A549 (cell line): ENCODE measurements around the gene LRRC59. TPM values are rescaled to one million over a fixed set of nuclear protein-coding genes. Genes with fewer than 3 reads are reported as not detected.

Experiments used
- ATAC-seq, 2 experiments: fragments of 200-7000 bp in 1 of 2; fragments of >200 bp in 1 of 2; cut with Nextera tagmentation in 1 of 2; cut with Tn5 transposase in 1 of 2; 3 replicates each; pipeline versions ENCODE4 v1.8.0 to v1.9.1; 2018 to 2020; ENCODE audit warnings: mild to moderate bottlenecking in 1 of 2, moderate library complexity in 1 of 2
- CTCF ChIA-PET: fragments of 300-600 bp; sonication (Branson Sonifier 250); formaldehyde crosslinking; extraction: SDS; loops from one replicate; lab custom pipeline; 2021; ENCODE audit warnings: antibody characterized with exemption, inconsistent platforms; lab: Yijun Ruan, JAX
- POLR2A ChIA-PET: fragments of 350-600 bp; formaldehyde crosslinking; extraction: SDS; loops from one replicate; lab custom pipeline; 2021; ENCODE audit warnings: antibody characterized with exemption, inconsistent platforms; lab: Yijun Ruan, JAX
- DNase-seq, 2 experiments: peaks; one replicate each; pipeline versions ENCODE4 v3.0.0 to v3.0.0-alpha.2; 2011 to 2016; ENCODE audit warnings: low read depth in 1 of 2, low spot score in 1 of 2
- FAIRE-seq: peaks from 2 replicates; lab custom pipeline; 2011; peaks lifted over from hg19 to GRCh38; lab: Jason Lieb, UNC
- H3K27ac ChIP-seq, 2 experiments: fragments of >200 bp; sonication (Bioruptor Twin); formaldehyde crosslinking; 3 replicates each; pipeline ENCODE4 v1.5.1; 2016 to 2017
- H3K4me1 ChIP-seq: fragments of >200 bp; sonication (Bioruptor Twin); formaldehyde crosslinking; 3 replicates; pipeline ENCODE4 v1.6.1; 2016
- H3K4me2 ChIP-seq: fragments of >200 bp; sonication (Bioruptor Twin); formaldehyde crosslinking; 3 replicates; pipeline ENCODE4 v1.6.1; 2016
- H3K4me3 ChIP-seq: fragments of >200 bp; sonication (Bioruptor Twin); formaldehyde crosslinking; 3 replicates; pipeline ENCODE4 v1.5.1; 2016
- H3K9me3 ChIP-seq: fragments of >200 bp; sonication (Bioruptor Twin); formaldehyde crosslinking; 3 replicates; pipeline ENCODE4 v1.6.1; 2016
- CHD4 ChIP-seq: fragments of 200-600 bp; sonication (generic); IDR thresholded peaks from 2 replicates; pipeline ENCODE4 v1.6.1; 2016; ENCODE audit warnings: antibody characterized with exemption, mild to moderate bottlenecking, borderline replicate concordance
- FOSB ChIP-seq: fragments of 250-450 bp; sonication (Bioruptor Pico); IDR thresholded peaks from 2 replicates; pipeline ENCODE4 v1.5.0; 2020; ENCODE audit warnings: mild to moderate bottlenecking, moderate library complexity
- HDAC2 ChIP-seq: fragments of 200-600 bp; sonication (generic); IDR thresholded peaks from 2 replicates; pipeline ENCODE4 v1.6.1; 2016
- HOXA7 ChIP-seq: fragments of 250-450 bp; sonication (Bioruptor Pico); IDR thresholded peaks from 2 replicates; pipeline ENCODE4 v1.5.0; 2020; ENCODE audit warnings: mild to moderate bottlenecking, moderate library complexity
- KDM5A ChIP-seq: fragments of 200-600 bp; sonication (generic); IDR thresholded peaks from 2 replicates; pipeline ENCODE4 v1.6.1; 2016; ENCODE audit warnings: antibody characterized with exemption, mild to moderate bottlenecking
- MAFK ChIP-seq: fragments of 450-650 bp; IDR thresholded peaks from 2 replicates; pipeline ENCODE4 v1.6.1; 2014; ENCODE audit not compliant: partially characterized antibody
- MAZ ChIP-seq: fragments of 150-350 bp; IDR thresholded peaks from 2 replicates; pipeline ENCODE4 v1.6.1; 2014; ENCODE audit warnings: antibody characterized with exemption, low read depth, low read length, borderline replicate concordance
- NFE2L2 ChIP-seq: fragments of 150-350 bp; conservative IDR thresholded peaks from 2 replicates; pipeline ENCODE4 v1.6.1; 2014; ENCODE audit warnings: low read length
- NPAS2 ChIP-seq: fragments of 250-450 bp; sonication (Bioruptor Pico); IDR thresholded peaks from 2 replicates; pipeline ENCODE4 v1.8.0; 2022; ENCODE audit warnings: mild to moderate bottlenecking, moderate library complexity, borderline replicate concordance
- NR3C1 ChIP-seq: fragments of >200 bp; sonication (Bioruptor Twin); formaldehyde crosslinking; IDR thresholded peaks from 3 replicates; pipeline ENCODE4 v1.6.1; 2017
- POLR2A ChIP-seq: IDR thresholded peaks from 2 replicates; pipeline ENCODE4 v1.6.1; 2012; ENCODE audit warnings: mild to moderate bottlenecking, low read length
- POLR2AphosphoS2 ChIP-seq: conservative IDR thresholded peaks from 2 replicates; pipeline ENCODE4 v1.6.1; 2012; ENCODE audit warnings: low read length, improper control_type of control experiment, inconsistent platforms
- RFX5 ChIP-seq: fragments of 450-650 bp; IDR thresholded peaks from 2 replicates; pipeline ENCODE4 v1.7.1; 2014; ENCODE audit warnings: antibody characterized with exemption, mild to moderate bottlenecking, moderate library complexity
- SMC3 ChIP-seq: fragments of >200 bp; sonication (Bioruptor Twin); formaldehyde crosslinking; IDR thresholded peaks from 3 replicates; pipeline ENCODE4 v1.6.1; 2018; ENCODE audit warnings: inconsistent platforms
- SREBF2 ChIP-seq: fragments of 450-650 bp; IDR thresholded peaks from 2 replicates; pipeline ENCODE4 v1.6.1; 2014; ENCODE audit warnings: mild to moderate bottlenecking, moderate library complexity
- USF2 ChIP-seq: fragments of 450-650 bp; IDR thresholded peaks from 2 replicates; pipeline ENCODE4 v1.6.1; 2014; ENCODE audit warnings: antibody characterized with exemption
- ZFP36 ChIP-seq: fragments of 450-650 bp; IDR thresholded peaks from 2 replicates; pipeline ENCODE4 v1.6.1; 2014; ENCODE audit warnings: borderline replicate concordance; ENCODE audit not compliant: partially characterized antibody
- WGBS: methylation state at CpG from one replicate; pipeline ENCODE4 v1.1.6; 2017; ENCODE audit errors: missing lambda C conversion rate; 5-methylcytosine and 5-hydroxymethylcytosine counted together
- polyA plus RNA-seq, 4 experiments: library from polyadenylated mRNA; depleted of rRNA in 3 of 4; stranded (reverse); fragments of >200 nt; fragmentation: RNase III in 1 of 4; extraction: RNeasy Plus Mini Kit Qiagen cat#74134 plus additional on column Dnase treatment in 1 of 4; gene quantifications; 2 replicates in 3 of 4; 3 replicates in 1 of 4; pipeline ENCODE4 v1.2.3, GENCODE V29; 2011 to 2017
- TF ChIP-seq, protein P1 (sequence below): fragments of >200 bp; sonication (Bioruptor Twin); formaldehyde crosslinking; IDR thresholded peaks from 3 replicates; pipeline ENCODE4 v1.6.1; 2016
- TF ChIP-seq, protein P2 (sequence below): fragments of 200-600 bp; sonication (generic); IDR thresholded peaks from 2 replicates; pipeline ENCODE4 v1.6.1; 2016; ENCODE audit warnings: antibody characterized with exemption, mild to moderate bottlenecking, moderate library complexity
- TF ChIP-seq, protein P3 (sequence below): fragments of 250-450 bp; sonication (Bioruptor Pico); IDR thresholded peaks from 2 replicates; pipeline ENCODE4 v1.5.0; 2021; ENCODE audit warnings: mild to moderate bottlenecking, moderate library complexity, borderline replicate concordance
- TF ChIP-seq, protein P4 (sequence below): IDR thresholded peaks from 2 replicates; pipeline ENCODE4 v1.6.1; 2012

Gene LRRC59
- polyA plus RNA-seq, 2 of the 4 experiments (the other 2 are of a cell fraction), result 209 to 228 TPM

DNA sequence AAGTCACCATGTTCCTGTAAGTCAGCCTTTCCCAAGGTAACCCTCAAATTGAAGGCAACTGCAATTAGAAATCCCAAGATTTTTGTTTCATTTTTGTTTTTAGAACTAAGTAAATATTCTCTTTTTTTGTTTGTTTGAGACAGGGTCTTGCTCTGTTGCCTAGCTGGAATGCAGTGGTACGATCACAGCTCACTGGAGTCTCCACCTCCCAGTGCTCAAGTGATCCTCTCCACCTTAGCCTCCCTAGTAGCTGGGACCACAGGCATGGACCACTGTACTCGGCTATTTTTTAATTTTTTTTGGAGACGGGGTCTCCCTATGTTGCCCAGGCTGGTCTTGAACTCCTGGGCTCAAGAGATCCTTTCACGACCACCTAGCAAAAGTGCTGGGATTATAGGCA lies 10.6 kb upstream of the LRRC59 start:
- H3K27ac ChIP-seq, result no peak overlapping the region
- WGBS, result 47% methylated on average over 4 of the region's 4 CpGs
- TF ChIP-seq NR3C1, result no peak
- TF ChIP-seq CHD4, result no peak
- TF ChIP-seq NPAS2, result no peak
- TF ChIP-seq HOXA7 (CRISPR knock-in tag), result no peak
- TF ChIP-seq HDAC2, result no peak
- TF ChIP-seq, protein P1, sequence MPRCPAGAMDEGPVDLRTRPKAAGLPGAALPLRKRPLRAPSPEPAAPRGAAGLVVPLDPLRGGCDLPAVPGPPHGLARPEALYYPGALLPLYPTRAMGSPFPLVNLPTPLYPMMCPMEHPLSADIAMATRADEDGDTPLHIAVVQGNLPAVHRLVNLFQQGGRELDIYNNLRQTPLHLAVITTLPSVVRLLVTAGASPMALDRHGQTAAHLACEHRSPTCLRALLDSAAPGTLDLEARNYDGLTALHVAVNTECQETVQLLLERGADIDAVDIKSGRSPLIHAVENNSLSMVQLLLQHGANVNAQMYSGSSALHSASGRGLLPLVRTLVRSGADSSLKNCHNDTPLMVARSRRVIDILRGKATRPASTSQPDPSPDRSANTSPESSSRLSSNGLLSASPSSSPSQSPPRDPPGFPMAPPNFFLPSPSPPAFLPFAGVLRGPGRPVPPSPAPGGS, result no peak
- TF ChIP-seq, protein P2, sequence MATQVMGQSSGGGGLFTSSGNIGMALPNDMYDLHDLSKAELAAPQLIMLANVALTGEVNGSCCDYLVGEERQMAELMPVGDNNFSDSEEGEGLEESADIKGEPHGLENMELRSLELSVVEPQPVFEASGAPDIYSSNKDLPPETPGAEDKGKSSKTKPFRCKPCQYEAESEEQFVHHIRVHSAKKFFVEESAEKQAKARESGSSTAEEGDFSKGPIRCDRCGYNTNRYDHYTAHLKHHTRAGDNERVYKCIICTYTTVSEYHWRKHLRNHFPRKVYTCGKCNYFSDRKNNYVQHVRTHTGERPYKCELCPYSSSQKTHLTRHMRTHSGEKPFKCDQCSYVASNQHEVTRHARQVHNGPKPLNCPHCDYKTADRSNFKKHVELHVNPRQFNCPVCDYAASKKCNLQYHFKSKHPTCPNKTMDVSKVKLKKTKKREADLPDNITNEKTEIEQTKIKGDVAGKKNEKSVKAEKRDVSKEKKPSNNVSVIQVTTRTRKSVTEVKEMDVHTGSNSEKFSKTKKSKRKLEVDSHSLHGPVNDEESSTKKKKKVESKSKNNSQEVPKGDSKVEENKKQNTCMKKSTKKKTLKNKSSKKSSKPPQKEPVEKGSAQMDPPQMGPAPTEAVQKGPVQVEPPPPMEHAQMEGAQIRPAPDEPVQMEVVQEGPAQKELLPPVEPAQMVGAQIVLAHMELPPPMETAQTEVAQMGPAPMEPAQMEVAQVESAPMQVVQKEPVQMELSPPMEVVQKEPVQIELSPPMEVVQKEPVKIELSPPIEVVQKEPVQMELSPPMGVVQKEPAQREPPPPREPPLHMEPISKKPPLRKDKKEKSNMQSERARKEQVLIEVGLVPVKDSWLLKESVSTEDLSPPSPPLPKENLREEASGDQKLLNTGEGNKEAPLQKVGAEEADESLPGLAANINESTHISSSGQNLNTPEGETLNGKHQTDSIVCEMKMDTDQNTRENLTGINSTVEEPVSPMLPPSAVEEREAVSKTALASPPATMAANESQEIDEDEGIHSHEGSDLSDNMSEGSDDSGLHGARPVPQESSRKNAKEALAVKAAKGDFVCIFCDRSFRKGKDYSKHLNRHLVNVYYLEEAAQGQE, result no peak
- TF ChIP-seq NFE2L2, result no peak
- TF ChIP-seq, protein P3, sequence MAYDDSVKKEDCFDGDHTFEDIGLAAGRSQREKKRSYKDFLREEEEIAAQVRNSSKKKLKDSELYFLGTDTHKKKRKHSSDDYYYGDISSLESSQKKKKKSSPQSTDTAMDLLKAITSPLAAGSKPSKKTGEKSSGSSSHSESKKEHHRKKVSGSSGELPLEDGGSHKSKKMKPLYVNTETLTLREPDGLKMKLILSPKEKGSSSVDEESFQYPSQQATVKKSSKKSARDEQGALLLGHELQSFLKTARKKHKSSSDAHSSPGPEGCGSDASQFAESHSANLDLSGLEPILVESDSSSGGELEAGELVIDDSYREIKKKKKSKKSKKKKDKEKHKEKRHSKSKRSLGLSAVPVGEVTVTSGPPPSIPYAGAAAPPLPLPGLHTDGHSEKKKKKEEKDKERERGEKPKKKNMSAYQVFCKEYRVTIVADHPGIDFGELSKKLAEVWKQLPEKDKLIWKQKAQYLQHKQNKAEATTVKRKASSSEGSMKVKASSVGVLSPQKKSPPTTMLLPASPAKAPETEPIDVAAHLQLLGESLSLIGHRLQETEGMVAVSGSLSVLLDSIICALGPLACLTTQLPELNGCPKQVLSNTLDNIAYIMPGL (CRISPR knock-in tag), result no peak
- no peak for TF ChIP-seq SREBF2
- no peak for TF ChIP-seq SMC3
- TF ChIP-seq FOSB (CRISPR knock-in tag), result no peak
- no peak for TF ChIP-seq MAZ
- TF ChIP-seq ZFP36, result no peak
- TF ChIP-seq USF2, result no peak
- FAIRE-seq (no peak), DNase-seq (no peak), ATAC-seq (no peak)
- CTCF ChIA-PET, result interaction anchor here (6.0 kb wide), 1 partner anchor 10 kb away, joined by 59 read pairs; the partner anchor contains the start of gene LRRC59
- H3K4me3 ChIP-seq, result no peak overlapping the region
- H3K4me1 ChIP-seq, result no peaks in the 10 kb centered on the region
- no peak overlapping the region for H3K4me2 ChIP-seq
- H3K9me3 ChIP-seq, result no peaks in the 10 kb centered on the region
- POLR2A ChIA-PET, result interaction anchor here (3.3 kb wide), 1 partner anchor 11 kb away, joined by 9 read pairs; the partner anchor contains the start of gene LRRC59

- TF ChIP-seq MAFK (no peak), KDM5A (no peak), POLR2A (no peak), RFX5 (no peak), POLR2AphosphoS2 (no peak), SMC3 (no peak)
- TF ChIP-seq, protein P4, sequence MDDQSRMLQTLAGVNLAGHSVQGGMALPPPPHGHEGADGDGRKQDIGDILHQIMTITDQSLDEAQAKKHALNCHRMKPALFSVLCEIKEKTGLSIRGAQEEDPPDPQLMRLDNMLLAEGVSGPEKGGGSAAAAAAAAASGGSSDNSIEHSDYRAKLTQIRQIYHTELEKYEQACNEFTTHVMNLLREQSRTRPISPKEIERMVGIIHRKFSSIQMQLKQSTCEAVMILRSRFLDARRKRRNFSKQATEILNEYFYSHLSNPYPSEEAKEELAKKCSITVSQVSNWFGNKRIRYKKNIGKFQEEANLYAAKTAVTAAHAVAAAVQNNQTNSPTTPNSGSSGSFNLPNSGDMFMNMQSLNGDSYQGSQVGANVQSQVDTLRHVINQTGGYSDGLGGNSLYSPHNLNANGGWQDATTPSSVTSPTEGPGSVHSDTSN, result no peak
- TF ChIP-seq, all 56 proteins: peak for 0
- Histone ChIP-seq H3K4me3 (no peak overlapping the region), H3K27ac (no peak overlapping the region), H3K4me1 (no peaks in the 10 kb centered on the region), H3K4me2 (no peak overlapping the region), H3K9me3 (no peaks in the 10 kb centered on the region)
- ATAC-seq (peak in 1 of 2 experiments; percentile 47; a peak in 1 of 6 replicates), DNase-seq (no peak), FAIRE-seq (no peak)
- WGBS, result 45% methylated on average over 5 of the region's 5 CpGs
- POLR2A ChIA-PET, result interaction anchor here (3.3 kb wide), 1 partner anchor 10 kb away, joined by 9 read pairs; the partner anchor contains the start of gene LRRC59
- CTCF ChIA-PET, result interaction anchor here (0.6 to 6.0 kb wide), 7 partner anchors 9 to 724 kb away, joined by 3 to 59 read pairs (median 4); partner anchors contain the start of gene LRRC59
Measured at GRCh38 chr17:50406578-50406977, 9.3 kb upstream of the LRRC59 start.
